Liver (tissue), 9 donors: ENCODE data around the gene HOXB9. TPM values are rescaled to one million over a fixed set of nuclear protein-coding genes. Genes with fewer than 3 reads are reported as not detected.

Experiments used
- DNase-seq: peaks from one replicate; pipeline ENCODE4 v3.0.0-alpha.2; 2017; ENCODE audit warnings: low spot score
- H3K27ac ChIP-seq, 2 donors: one replicate each; pipeline ENCODE4 v1.7.0; 2013; ENCODE audit warnings: inconsistent platforms in 2 of 2, low read length in 2 of 2, control low read depth in 1 of 2, low read depth in 1 of 2, mild to moderate bottlenecking in 1 of 2
- H3K27me3 ChIP-seq, 4 donors: one replicate each; pipeline versions ENCODE4 v1.6.1 to v1.7.0; 2013; ENCODE audit warnings: low read length in 3 of 4, inconsistent platforms in 1 of 4, mild to moderate bottlenecking in 1 of 4, moderate library complexity in 1 of 4; ENCODE audit not compliant: control insufficient read depth in 4 of 4, insufficient read depth in 4 of 4
- H3K36me3 ChIP-seq, 4 donors: one replicate each; pipeline versions ENCODE4 v1.6.1 to v1.7.0; 2013; ENCODE audit warnings: low read length in 3 of 4, mild to moderate bottlenecking in 3 of 4, low read depth in 1 of 4, moderate library complexity in 1 of 4; ENCODE audit not compliant: control insufficient read depth in 4 of 4, insufficient read depth in 3 of 4
- H3K4me1 ChIP-seq, 4 donors: one replicate each; pipeline versions ENCODE4 v1.6.1 to v1.7.0; 2013; ENCODE audit warnings: low read length in 3 of 4, mild to moderate bottlenecking in 3 of 4, moderate library complexity in 1 of 4; ENCODE audit not compliant: control insufficient read depth in 4 of 4, insufficient read depth in 4 of 4
- H3K4me3 ChIP-seq, 3 donors: one replicate each; pipeline versions ENCODE4 v1.6.1 to v1.7.0; 2013; ENCODE audit warnings: low read length in 3 of 3, control low read depth in 1 of 3, low read depth in 1 of 3, mild to moderate bottlenecking in 1 of 3
- H3K9ac ChIP-seq, 2 donors: one replicate each; pipeline ENCODE4 v1.7.0; 2013; ENCODE audit warnings: low read length in 2 of 2, mild to moderate bottlenecking in 2 of 2, moderate library complexity in 2 of 2, control low read depth in 1 of 2, low read depth in 1 of 2
- H3K9me3 ChIP-seq, 4 donors: one replicate each; pipeline versions ENCODE4 v1.6.1 to v1.7.0; 2013; ENCODE audit warnings: low read length in 3 of 4; ENCODE audit not compliant: control insufficient read depth in 4 of 4
- EGR1 ChIP-seq, 2 donors: IDR thresholded peaks; 2 replicates each; pipeline ENCODE4 v1.6.1; 2016 to 2018; ENCODE audit warnings: antibody characterized with exemption in 2 of 2, low read depth in 2 of 2
- FOXA1 ChIP-seq: IDR thresholded peaks from 2 replicates; pipeline ENCODE4 v1.6.1; 2016; ENCODE audit warnings: antibody characterized with exemption
- FOXA2 ChIP-seq: IDR thresholded peaks from 2 replicates; pipeline ENCODE4 v1.6.1; 2016; ENCODE audit warnings: antibody characterized with exemption
- GABPA ChIP-seq, 2 donors: IDR thresholded peaks in 1 of 2; conservative IDR thresholded peaks in 1 of 2; 2 replicates each; pipeline ENCODE4 v1.6.1; 2016; ENCODE audit warnings: antibody characterized with exemption in 2 of 2, mild to moderate bottlenecking in 1 of 2, moderate library complexity in 1 of 2
- HNF4A ChIP-seq, 2 donors: conservative IDR thresholded peaks; 2 replicates each; pipeline ENCODE4 v1.6.1; 2016; ENCODE audit warnings: antibody characterized with exemption in 2 of 2, mild to moderate bottlenecking in 2 of 2
- HNF4G ChIP-seq: IDR thresholded peaks from 2 replicates; pipeline ENCODE4 v1.6.1; 2016; ENCODE audit warnings: antibody characterized with exemption
- JUND ChIP-seq, 2 donors: IDR thresholded peaks; 2 replicates each; pipeline ENCODE4 v1.6.1; 2016; ENCODE audit warnings: antibody characterized with exemption in 2 of 2
- NR2F2 ChIP-seq: IDR thresholded peaks from 2 replicates; pipeline ENCODE4 v1.6.1; 2016; ENCODE audit warnings: antibody characterized with exemption
- RAD21 ChIP-seq, 2 donors: IDR thresholded peaks; 2 replicates each; pipeline ENCODE4 v1.6.1; 2016; ENCODE audit warnings: antibody characterized with exemption in 2 of 2, mild to moderate bottlenecking in 2 of 2
- RXRA ChIP-seq, 2 donors: IDR thresholded peaks; 2 replicates each; pipeline ENCODE4 v1.6.1; 2017 to 2018; ENCODE audit warnings: antibody characterized with exemption in 2 of 2, mild to moderate bottlenecking in 1 of 2
- SP1 ChIP-seq: IDR thresholded peaks from 2 replicates; pipeline ENCODE4 v1.6.1; 2018; ENCODE audit warnings: antibody characterized with exemption, mild to moderate bottlenecking
- TAF1 ChIP-seq: conservative IDR thresholded peaks from 2 replicates; pipeline ENCODE4 v1.6.1; 2016; ENCODE audit warnings: antibody characterized with exemption, mild to moderate bottlenecking
- YY1 ChIP-seq: IDR thresholded peaks from 2 replicates; pipeline ENCODE4 v1.6.1; 2016; ENCODE audit warnings: antibody characterized with exemption, mild to moderate bottlenecking
- WGBS: extraction: QIAGEN DNeasy Blood & Tissue Kit; methylation state at CpG from one replicate; pipeline ENCODE4 v1.1.7; 2013; 5-methylcytosine and 5-hydroxymethylcytosine counted together
- polyA plus RNA-seq, 2 donors: library from polyadenylated mRNA; stranded (reverse) in 1 of 2; unstranded in 1 of 2; fragments of 200-250 nt in 1 of 2; fragments of >200 nt in 1 of 2; fragmentation: Nextera tagmentation in 1 of 2; extraction: Ambion mirVana in 1 of 2; gene quantifications; one replicate each; pipeline versions ENCODE4 v1.2.1 to v1.2.3, GENCODE V29; 2013 to 2015
- total RNA-seq, 2 donors: library from RNA; depleted of rRNA; stranded (reverse); fragments of >200 nt; gene quantifications; one replicate each; pipeline ENCODE4 v1.2.3, GENCODE V29; 2014
- TF ChIP-seq, protein P1 (sequence below): IDR thresholded peaks from 2 replicates; pipeline ENCODE4 v1.6.1; 2016; ENCODE audit warnings: antibody characterized with exemption
- TF ChIP-seq, protein P2 (sequence below): fragments of 150-350 bp; IDR thresholded peaks from 2 replicates; pipeline ENCODE4 v1.5.1; 2017; ENCODE audit warnings: improper control_type of control experiment, low read depth, low read length; ENCODE audit not compliant: missing input control
- TF ChIP-seq, protein P3 (sequence below): IDR thresholded peaks from 2 replicates; pipeline ENCODE4 v1.6.1; 2016; ENCODE audit warnings: antibody characterized with exemption
- donor health status: healthy.
- donor health status: healthy.
- donor health status: healthy.
- donor health status: healthy.
- donor health status: healthy.

The HOXB9 gene
- total and polyA plus RNA-seq, 4 donors, result not detected

DNA sequence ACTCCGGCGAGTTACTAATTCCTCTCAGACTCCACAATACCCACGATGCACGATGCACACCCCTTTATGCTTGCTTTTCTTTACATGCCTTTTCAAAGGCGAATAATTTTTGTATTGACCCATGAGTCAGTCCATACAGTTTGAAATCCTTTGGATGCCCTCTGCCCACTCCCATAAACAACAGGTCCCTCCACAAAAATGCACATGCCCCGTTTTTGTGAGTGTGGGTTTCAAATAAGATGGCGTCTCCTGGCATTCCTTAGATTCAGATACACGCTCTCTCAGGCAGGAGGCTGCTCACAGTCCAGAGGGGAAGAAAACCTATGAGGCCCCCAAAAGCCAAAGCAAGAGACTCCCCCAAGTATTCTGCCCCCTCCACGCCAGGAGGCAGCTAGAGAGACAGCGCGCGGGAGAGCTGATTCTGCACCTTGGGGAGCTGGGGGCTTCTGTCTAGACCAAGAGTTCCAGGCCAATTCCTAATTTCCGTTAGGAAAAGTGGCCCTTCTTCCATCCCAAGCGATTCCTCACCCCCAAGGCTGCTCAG lies 19.6 kb upstream of the HOXB9 start:
- no peaks in the 10 kb centered on the region for H3K36me3 ChIP-seq
- WGBS, result 18% methylated on average over 14 of the region's 14 CpGs
- H3K9me3 ChIP-seq, result no peaks in the 10 kb centered on the region
- no peak overlapping the region for H3K27ac ChIP-seq
- H3K9ac ChIP-seq, result no peak overlapping the region
- no peak overlapping the region for H3K4me3 ChIP-seq
- peaks cover 0 to 6% (median 2%) of the 10 kb centered on the region in 4 donors for H3K4me1 ChIP-seq
- DNase-seq, result no peak
- peaks cover 13 to 22% (median 20%) of the 10 kb centered on the region in 4 donors for H3K27me3 ChIP-seq
- TF ChIP-seq RAD21 (IDR thresholded peaks at IDR 0.05) (no peak), GABPA (IDR thresholded peaks at IDR 0.05 in 1 of 2, conservative IDR thresholded peaks at IDR 0.05 in 1 of 2) (no peak)
- TF ChIP-seq, protein P1, sequence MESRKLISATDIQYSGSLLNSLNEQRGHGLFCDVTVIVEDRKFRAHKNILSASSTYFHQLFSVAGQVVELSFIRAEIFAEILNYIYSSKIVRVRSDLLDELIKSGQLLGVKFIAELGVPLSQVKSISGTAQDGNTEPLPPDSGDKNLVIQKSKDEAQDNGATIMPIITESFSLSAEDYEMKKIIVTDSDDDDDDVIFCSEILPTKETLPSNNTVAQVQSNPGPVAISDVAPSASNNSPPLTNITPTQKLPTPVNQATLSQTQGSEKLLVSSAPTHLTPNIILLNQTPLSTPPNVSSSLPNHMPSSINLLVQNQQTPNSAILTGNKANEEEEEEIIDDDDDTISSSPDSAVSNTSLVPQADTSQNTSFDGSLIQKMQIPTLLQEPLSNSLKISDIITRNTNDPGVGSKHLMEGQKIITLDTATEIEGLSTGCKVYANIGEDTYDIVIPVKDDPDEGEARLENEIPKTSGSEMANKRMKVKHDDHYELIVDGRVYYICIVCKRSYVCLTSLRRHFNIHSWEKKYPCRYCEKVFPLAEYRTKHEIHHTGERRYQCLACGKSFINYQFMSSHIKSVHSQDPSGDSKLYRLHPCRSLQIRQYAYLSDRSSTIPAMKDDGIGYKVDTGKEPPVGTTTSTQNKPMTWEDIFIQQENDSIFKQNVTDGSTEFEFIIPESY, result no peak

DNA sequence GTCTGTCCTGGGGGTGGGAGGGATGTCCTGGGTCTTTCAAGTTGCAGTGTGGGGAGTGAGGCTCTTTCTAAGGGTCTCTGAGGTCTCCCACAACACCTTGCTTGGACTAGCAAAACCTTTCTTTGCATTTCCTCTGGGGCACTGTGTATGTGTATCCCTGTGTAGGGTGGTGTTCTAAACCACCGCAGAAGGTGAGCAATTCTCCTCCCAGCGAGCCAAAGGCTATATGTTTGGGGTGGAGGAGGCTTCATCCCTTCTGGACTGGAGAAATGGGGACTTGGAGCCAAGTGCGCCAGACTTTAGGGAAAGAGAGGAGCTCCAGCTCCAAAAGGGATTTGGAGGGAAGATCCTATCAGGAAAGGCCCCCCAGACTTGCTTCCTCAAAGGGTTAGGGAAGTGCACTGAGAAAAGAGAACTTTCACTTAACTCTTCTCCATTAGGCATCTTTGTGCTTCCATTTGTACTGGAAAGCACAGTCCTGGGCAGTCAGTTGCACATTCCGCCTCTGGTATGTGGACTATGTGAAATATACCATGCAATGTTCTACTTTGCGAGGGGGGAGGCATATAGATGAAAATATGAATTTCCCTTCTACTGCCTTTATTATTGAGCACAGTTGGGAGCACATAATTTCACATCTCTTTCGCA lies 18.9 kb upstream of the HOXB9 start:
- H3K9me3 ChIP-seq, result no peaks in the 10 kb centered on the region
- no peak for TF ChIP-seq EGR1 (IDR thresholded peaks at IDR 0.05; ENCODE audit: low read depth in 2 of 2)
- no peak for TF ChIP-seq RAD21 (IDR thresholded peaks at IDR 0.05)
- no peak for TF ChIP-seq NR2F2
- TF ChIP-seq YY1, result no peak
- no peak for TF ChIP-seq RXRA (IDR thresholded peaks at IDR 0.05)
- TF ChIP-seq FOXA1, result no peak
- TF ChIP-seq HNF4G, result no peak
- no peak for TF ChIP-seq TAF1
- no peak for TF ChIP-seq HNF4A (conservative IDR thresholded peaks at IDR 0.05)
- no peak for TF ChIP-seq FOXA2
- peaks cover 0 to 6% (median 2%) of the 10 kb centered on the region in 4 donors for H3K4me1 ChIP-seq
- WGBS, result 24% methylated on average over 6 of the region's 6 CpGs
- no peak overlapping the region for H3K9ac ChIP-seq
- peaks cover 15 to 27% (median 24%) of the 10 kb centered on the region in 4 donors for H3K27me3 ChIP-seq
- no peak overlapping the region for H3K4me3 ChIP-seq
- no peak for DNase-seq
- H3K27ac ChIP-seq, result no peak overlapping the region
- no peaks in the 10 kb centered on the region for H3K36me3 ChIP-seq

DNA sequence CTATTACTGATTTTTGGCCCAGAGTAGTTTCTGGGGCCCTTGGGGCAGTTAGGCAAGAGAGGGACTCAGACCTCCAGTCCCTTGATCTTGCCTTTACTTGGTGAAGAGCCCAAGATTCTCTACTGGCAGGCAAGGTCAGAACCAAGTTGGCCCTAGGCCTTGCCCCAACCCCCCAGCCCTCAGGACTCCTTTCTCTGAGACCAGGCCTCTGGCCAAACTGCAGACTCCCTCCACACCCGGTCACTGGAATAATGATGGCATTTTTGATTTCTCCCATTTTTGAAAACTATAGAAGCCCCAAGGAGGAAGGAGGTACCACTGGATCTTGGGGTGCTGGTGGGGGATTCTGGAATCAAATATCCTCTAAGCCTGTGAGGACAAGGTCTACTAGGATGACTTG lies 18.0 kb upstream of the HOXB9 start:
- H3K9ac ChIP-seq, result no peak overlapping the region

More for the DNA sequence above, 18.0 kb upstream of the HOXB9 start:
- Histone ChIP-seq H3K36me3 (no peaks in the 10 kb centered on the region), H3K27ac (no peak overlapping the region), H3K4me1 (peaks cover 0 to 6% (median 2%) of the 10 kb centered on the region in 4 donors), H3K4me3 (no peak overlapping the region), H3K27me3 (peaks cover 15 to 27% (median 25%) of the 10 kb centered on the region in 4 donors), H3K9me3 (no peaks in the 10 kb centered on the region)
- WGBS, result 63% methylated on average over 1 of the region's 1 CpG
- DNase-seq, result no peak
- TF ChIP-seq RAD21 (IDR thresholded peaks at IDR 0.05) (no peak), JUND (IDR thresholded peaks at IDR 0.05) (no peak), RXRA (IDR thresholded peaks at IDR 0.05) (no peak), HNF4A (conservative IDR thresholded peaks at IDR 0.05) (no peak), SP1 (no peak)
- TF ChIP-seq, protein P2, sequence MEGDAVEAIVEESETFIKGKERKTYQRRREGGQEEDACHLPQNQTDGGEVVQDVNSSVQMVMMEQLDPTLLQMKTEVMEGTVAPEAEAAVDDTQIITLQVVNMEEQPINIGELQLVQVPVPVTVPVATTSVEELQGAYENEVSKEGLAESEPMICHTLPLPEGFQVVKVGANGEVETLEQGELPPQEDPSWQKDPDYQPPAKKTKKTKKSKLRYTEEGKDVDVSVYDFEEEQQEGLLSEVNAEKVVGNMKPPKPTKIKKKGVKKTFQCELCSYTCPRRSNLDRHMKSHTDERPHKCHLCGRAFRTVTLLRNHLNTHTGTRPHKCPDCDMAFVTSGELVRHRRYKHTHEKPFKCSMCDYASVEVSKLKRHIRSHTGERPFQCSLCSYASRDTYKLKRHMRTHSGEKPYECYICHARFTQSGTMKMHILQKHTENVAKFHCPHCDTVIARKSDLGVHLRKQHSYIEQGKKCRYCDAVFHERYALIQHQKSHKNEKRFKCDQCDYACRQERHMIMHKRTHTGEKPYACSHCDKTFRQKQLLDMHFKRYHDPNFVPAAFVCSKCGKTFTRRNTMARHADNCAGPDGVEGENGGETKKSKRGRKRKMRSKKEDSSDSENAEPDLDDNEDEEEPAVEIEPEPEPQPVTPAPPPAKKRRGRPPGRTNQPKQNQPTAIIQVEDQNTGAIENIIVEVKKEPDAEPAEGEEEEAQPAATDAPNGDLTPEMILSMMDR, result no peak
- TF ChIP-seq, protein P3, sequence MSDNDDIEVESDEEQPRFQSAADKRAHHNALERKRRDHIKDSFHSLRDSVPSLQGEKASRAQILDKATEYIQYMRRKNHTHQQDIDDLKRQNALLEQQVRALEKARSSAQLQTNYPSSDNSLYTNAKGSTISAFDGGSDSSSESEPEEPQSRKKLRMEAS, result no peak
